CD4-positive, alpha-beta T cell treated with Interferon alpha-2 for 1 hour (primary cell): ENCODE measurements around the gene FAM171A1.
"Not testable (repeated sequence)": the region's sequence is repeated elsewhere in the genome, so short reads cannot be mapped to it uniquely, and the experiment has no call there.

Experiments used
- DNase-seq, 2 donors: peaks; one replicate each; pipeline ENCODE4 v3.0.0-alpha.2; 2020 to 2022

FAM171A1 gene

GRCh38 chr10:15279236-15279635 is 91.9 kb downstream of the FAM171A1 start:
- no peak for DNase-seq

- no peak for DNase-seq
These were observed 92.3 kb downstream of the FAM171A1 start for GRCh38 chr10:15278786-15279185.

DNA sequence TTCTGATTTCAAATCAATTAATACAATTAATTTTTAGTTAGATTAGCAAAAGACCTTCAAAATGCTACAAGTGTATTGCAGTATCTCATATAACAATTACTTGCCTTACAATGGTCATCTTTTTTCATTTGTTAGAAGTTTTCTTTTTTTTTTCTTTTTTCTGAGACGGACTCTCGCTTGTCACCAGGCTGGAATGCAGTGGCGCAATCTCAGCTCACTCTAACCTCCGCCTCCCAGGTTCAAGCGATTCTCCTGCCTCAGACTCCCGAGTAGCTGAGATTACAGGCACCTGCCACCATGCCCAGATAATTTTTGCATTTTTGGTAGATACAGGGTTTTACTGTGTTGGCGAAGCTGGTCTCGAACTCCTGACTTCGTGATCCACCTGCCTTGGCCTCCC is 95.0 kb downstream of the FAM171A1 start:
- not testable (repeated sequence) for DNase-seq

GRCh38 chr10:15269838-15270237 is 101.3 kb downstream of the FAM171A1 start:
- DNase-seq = not testable (repeated sequence)

GRCh38 chr10:15267496-15267895 is 103.6 kb downstream of the FAM171A1 start:
- no peak for DNase-seq

DNA sequence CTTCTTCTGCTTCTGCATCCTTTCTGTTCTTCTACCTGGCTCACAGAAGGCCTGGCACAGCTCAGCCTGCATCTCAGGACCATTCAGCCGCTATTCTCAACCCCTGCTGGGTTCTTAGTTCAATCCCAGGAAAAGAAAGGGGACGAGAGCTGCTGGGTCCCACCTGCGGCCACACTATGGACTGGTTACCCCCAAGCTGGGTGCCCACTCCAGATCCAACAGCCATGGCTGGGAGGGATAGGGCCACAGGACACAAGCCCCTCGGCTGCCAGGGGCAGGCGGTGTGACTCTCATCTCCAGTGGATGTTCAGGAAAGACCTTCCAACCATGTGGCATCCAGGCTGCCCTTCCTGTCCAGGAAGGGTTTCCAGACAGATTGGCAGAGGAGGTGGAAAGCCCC is 105.0 kb downstream of the FAM171A1 start:
- no peak for DNase-seq

GRCh38 chr10:15265558-15265957 is 105.5 kb downstream of the FAM171A1 start:
- no peak for DNase-seq

GRCh38 chr10:15265056-15265455 is 106.0 kb downstream of the FAM171A1 start:
- DNase-seq = no peak

DNA sequence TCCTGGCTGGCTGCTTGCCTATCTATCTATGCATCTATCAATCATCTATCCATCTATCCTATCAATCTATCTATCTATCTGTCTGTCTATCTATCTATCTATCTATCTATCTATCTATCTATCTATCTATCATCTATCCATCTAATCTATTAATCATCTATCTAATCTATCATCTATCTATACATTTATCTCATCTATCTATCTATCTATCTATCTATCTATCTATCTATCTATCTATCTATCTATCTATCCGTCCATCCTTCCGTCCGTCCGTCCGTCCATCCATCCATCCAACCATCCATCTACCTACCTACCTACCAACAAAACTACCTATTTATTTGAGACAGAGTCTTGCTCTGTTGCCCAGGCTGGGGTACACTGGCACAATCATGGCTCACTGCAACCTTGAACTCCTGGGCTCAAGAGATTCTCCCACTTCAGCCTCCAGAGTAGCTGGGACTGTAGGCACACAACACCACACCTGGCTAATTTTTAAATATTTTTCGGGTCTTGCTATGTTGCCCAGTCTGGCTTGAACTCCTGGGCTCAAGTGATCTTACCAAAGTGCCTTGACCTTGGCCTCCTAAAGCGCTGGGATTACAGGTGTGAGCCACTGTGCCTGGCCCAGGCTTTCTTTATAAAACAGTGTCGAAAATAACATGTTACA is 107.3 kb downstream of the FAM171A1 start:
- no peak for DNase-seq

- DNase-seq = peak in 1 of 2 donors; percentile 11
These were observed 108.9 kb downstream of the FAM171A1 start for GRCh38 chr10:15262036-15262713.

DNA sequence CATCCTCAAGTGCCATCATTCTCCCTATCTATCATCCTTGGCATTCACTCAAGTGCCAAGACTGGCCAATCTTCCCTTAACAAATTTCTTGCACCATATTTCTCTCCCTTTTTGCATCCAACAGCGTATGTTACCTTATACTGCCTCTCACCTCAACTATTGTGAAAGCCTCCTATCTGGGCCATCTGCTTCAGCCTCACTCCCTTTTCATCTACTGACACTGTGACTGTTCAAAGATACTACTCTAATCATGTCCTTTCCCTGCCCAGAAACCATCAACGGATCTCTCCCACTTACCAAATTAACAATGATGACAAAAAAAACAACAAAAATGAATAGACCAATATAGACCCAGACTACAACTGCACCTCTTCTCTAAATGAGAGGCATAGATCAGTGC is 112.0 kb downstream of the FAM171A1 start:
- no peak for DNase-seq

- DNase-seq = no peak
These were observed 112.8 kb downstream of the FAM171A1 start for GRCh38 chr10:15258255-15258654.

DNA sequence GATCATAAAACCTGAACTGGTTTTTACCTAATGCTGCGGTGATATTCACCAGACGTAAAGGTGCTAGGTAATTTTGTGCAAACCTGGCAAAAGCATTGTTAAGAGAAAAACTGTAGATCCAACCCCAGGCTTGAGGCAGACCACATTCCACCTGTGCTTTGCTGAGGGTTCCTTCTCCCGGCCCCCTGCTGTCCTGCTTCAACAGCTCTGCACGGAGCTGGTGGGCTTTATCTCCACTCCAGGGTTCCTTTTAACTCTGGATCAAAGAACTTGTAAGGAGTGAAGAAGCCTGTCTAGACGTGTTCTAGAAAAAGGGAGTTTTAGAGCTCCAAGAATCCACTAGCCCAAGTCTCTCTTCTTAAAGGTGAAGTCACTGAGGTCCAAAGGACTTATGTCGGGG is 115.1 kb downstream of the FAM171A1 start:
- no peak for DNase-seq

GRCh38 chr10:15254808-15255648 is 116.1 kb downstream of the FAM171A1 start:
- DNase-seq = peak in 1 of 2 donors; percentile 36

GRCh38 chr10:15253951-15254807 is 116.9 kb downstream of the FAM171A1 start:
- no peak for DNase-seq

DNA sequence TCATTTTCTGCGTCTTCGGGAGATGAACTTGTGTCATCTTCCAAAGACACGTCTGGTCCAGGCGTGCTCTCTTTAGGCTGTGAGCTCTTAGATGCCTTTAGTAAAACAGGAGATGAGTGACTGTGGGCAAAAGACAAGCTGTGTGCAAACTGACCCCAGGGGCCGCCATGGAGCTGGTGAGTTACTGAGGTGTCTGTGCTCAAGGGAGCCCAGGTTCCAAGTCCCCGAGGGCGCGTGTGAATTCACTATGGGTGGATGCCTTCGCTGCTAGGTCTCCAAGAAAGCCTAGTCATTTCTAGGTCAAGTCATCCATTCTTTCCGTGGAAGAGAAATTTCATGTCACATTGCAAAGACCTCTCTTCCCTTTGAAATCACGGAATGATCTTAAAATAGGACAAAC is 118.7 kb downstream of the FAM171A1 start:
- DNase-seq = no peak

GRCh38 chr10:15251791-15252380 is 119.2 kb downstream of the FAM171A1 start:
- no peak for DNase-seq

DNA sequence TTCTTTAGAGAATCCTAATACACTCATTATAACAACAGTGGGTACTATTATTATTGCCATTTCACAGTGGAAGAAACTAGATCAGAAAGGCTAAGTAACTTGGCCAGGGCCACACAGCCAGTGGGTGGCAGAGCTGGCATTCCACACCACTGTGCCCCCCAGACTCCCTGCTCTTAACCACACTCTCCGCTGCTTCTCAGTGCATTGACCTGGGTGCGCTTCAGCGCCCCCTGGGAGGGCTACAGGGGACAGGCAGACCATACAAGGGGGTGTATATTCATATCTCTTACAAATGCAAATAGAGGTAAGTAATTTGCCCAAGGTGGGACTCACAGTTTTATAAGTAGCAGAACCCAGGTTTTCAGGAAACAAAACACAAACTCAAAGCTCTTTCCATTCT is 125.6 kb downstream of the FAM171A1 start:
- DNase-seq = peak in 1 of 2 donors; percentile 32

GRCh38 chr10:15244635-15245197 is 126.4 kb downstream of the FAM171A1 start:
- no peak for DNase-seq

- no peak for DNase-seq
These were observed 128.7 kb downstream of the FAM171A1 start for GRCh38 chr10:15242261-15242840.

- DNase-seq = no peak
These were observed 129.8 kb downstream of the FAM171A1 start for GRCh38 chr10:15241306-15241705.
